ENCODE results near the gene DUSP9. TPM values are rescaled to one million over a fixed set of nuclear protein-coding genes. Genes with fewer than 3 reads are reported as not detected.

DUSP9 gene
- total and polyA plus RNA-seq, 10 of the 15 experiments (the other 5 are each of a cell fraction or from before 2014, with no cell fraction given): 0.10 TPM; not detected in 9

DNA sequence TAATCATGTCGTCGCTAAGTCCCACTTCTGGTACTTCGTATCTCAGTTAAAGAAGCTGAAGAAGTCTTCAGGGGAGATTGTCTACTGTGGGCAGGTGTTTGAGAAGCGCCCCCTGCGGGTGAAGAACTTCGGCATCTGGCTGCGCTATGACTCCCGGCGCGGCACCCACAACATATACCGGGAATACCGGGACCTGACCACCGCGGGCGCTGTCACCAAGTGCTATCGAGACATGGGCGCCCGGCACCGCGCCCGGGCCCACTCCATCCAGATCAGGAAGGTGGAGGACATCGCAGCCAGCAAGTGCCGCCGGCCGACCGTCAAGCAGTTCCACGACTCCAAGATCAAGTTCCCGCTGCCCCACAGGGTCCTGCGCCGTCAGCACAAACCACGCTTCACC lies 15.3 kb downstream of the DUSP9 start:
- intact Hi-C loops (cut with micrococcal nuclease; ENCODE audit: unreplicated experiment) (loop anchor here (5.0 kb wide), 1 partner anchor 720 kb away; no protein-coding TSS in a partner anchor), in situ Hi-C loops (cut with MboI) (no loop called here)
- WGBS (ENCODE audit: insufficient coverage, insufficient replicate concordance, low lambda C conversion rate, missing lambda C conversion rate): 24% methylated on average over 31 of the region's 31 CpGs
- no peaks in the 10 kb centered on the region for H3K4me1 ChIP-seq (ENCODE audit: control insufficient read depth, insufficient read depth, low read length)
- no peak for FAIRE-seq
- H3K27ac ChIP-seq (ENCODE audit: control insufficient read depth, insufficient read depth): no peak overlapping the region
- no peaks in the 10 kb centered on the region for H3K36me3 ChIP-seq (ENCODE audit: control insufficient read depth in 2 of 2, insufficient read depth in 2 of 2, low read length in 1 of 2)
- no TSS peak for BruUV-seq (replicated peaks)
- POLR2A ChIA-PET: interaction anchor here (0.6 kb wide), 1 partner anchor 18 kb away, joined by 4 read pairs; no protein-coding TSS in a partner anchor
- RAD21 ChIA-PET (ENCODE audit: unreplicated experiment): interaction anchor here (0.6 to 1.7 kb wide), 5 partner anchors 106 to 721 kb away, joined by 3 to 4 read pairs (median 4); no protein-coding TSS in a partner anchor
- H3K27me3 ChIP-seq (replicated peaks in 1 of 2; ENCODE audit: control insufficient read depth in 2 of 2, insufficient read depth in 2 of 2, low read length in 1 of 2): no peaks in the 10 kb centered on the region
- no peak overlapping the region for H3K4me3 ChIP-seq
- no peak overlapping the region for H3K9ac ChIP-seq (ENCODE audit: control insufficient read depth, insufficient read depth, low read length)
- DNase-seq (ENCODE audit: low read depth, low spot score): no peak
- ATAC-seq: no peak
- H3K79me2 ChIP-seq (ENCODE audit: control insufficient read depth, insufficient read depth, low read length): no peaks in the 10 kb centered on the region
- no peak overlapping the region for H2AFZ ChIP-seq (ENCODE audit: control insufficient read depth, low read depth, low read length)
- no peaks in the 10 kb centered on the region; the same call in 2 of the 3 replicates for H3K9me3 ChIP-seq (replicated peaks; ENCODE audit: control insufficient read depth, insufficient read depth, low read length)
- no peaks in the 10 kb centered on the region for H4K20me1 ChIP-seq (ENCODE audit: control insufficient read depth, insufficient read depth)
- H3K4me2 ChIP-seq (ENCODE audit: control insufficient read depth, insufficient read depth): no peak overlapping the region
- CTCF ChIA-PET: interaction anchor here (0.6 to 3.7 kb wide), 11 partner anchors 10 to 721 kb away, joined by 3 to 14 read pairs (median 3); no protein-coding TSS in a partner anchor
- SMC1A ChIA-PET (ENCODE audit: uncharacterized antibody, unreplicated experiment): interaction anchor here (1.0 to 1.2 kb wide), 2 partner anchors 26 to 720 kb away, joined by 3 read pairs; no protein-coding TSS in a partner anchor
- TF ChIP-seq, protein P1, sequence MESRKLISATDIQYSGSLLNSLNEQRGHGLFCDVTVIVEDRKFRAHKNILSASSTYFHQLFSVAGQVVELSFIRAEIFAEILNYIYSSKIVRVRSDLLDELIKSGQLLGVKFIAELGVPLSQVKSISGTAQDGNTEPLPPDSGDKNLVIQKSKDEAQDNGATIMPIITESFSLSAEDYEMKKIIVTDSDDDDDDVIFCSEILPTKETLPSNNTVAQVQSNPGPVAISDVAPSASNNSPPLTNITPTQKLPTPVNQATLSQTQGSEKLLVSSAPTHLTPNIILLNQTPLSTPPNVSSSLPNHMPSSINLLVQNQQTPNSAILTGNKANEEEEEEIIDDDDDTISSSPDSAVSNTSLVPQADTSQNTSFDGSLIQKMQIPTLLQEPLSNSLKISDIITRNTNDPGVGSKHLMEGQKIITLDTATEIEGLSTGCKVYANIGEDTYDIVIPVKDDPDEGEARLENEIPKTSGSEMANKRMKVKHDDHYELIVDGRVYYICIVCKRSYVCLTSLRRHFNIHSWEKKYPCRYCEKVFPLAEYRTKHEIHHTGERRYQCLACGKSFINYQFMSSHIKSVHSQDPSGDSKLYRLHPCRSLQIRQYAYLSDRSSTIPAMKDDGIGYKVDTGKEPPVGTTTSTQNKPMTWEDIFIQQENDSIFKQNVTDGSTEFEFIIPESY (IDR thresholded peaks at IDR 0.05): no peak
- TF ChIP-seq, protein P2, sequence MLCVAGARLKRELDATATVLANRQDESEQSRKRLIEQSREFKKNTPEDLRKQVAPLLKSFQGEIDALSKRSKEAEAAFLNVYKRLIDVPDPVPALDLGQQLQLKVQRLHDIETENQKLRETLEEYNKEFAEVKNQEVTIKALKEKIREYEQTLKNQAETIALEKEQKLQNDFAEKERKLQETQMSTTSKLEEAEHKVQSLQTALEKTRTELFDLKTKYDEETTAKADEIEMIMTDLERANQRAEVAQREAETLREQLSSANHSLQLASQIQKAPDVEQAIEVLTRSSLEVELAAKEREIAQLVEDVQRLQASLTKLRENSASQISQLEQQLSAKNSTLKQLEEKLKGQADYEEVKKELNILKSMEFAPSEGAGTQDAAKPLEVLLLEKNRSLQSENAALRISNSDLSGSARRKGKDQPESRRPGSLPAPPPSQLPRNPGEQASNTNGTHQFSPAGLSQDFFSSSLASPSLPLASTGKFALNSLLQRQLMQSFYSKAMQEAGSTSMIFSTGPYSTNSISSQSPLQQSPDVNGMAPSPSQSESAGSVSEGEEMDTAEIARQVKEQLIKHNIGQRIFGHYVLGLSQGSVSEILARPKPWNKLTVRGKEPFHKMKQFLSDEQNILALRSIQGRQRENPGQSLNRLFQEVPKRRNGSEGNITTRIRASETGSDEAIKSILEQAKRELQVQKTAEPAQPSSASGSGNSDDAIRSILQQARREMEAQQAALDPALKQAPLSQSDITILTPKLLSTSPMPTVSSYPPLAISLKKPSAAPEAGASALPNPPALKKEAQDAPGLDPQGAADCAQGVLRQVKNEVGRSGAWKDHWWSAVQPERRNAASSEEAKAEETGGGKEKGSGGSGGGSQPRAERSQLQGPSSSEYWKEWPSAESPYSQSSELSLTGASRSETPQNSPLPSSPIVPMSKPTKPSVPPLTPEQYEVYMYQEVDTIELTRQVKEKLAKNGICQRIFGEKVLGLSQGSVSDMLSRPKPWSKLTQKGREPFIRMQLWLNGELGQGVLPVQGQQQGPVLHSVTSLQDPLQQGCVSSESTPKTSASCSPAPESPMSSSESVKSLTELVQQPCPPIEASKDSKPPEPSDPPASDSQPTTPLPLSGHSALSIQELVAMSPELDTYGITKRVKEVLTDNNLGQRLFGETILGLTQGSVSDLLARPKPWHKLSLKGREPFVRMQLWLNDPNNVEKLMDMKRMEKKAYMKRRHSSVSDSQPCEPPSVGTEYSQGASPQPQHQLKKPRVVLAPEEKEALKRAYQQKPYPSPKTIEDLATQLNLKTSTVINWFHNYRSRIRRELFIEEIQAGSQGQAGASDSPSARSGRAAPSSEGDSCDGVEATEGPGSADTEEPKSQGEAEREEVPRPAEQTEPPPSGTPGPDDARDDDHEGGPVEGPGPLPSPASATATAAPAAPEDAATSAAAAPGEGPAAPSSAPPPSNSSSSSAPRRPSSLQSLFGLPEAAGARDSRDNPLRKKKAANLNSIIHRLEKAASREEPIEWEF (IDR thresholded peaks at IDR 0.05; ENCODE audit: insufficient replicate concordance, low read depth, low read length): no peak
- TF ChIP-seq, protein P3, sequence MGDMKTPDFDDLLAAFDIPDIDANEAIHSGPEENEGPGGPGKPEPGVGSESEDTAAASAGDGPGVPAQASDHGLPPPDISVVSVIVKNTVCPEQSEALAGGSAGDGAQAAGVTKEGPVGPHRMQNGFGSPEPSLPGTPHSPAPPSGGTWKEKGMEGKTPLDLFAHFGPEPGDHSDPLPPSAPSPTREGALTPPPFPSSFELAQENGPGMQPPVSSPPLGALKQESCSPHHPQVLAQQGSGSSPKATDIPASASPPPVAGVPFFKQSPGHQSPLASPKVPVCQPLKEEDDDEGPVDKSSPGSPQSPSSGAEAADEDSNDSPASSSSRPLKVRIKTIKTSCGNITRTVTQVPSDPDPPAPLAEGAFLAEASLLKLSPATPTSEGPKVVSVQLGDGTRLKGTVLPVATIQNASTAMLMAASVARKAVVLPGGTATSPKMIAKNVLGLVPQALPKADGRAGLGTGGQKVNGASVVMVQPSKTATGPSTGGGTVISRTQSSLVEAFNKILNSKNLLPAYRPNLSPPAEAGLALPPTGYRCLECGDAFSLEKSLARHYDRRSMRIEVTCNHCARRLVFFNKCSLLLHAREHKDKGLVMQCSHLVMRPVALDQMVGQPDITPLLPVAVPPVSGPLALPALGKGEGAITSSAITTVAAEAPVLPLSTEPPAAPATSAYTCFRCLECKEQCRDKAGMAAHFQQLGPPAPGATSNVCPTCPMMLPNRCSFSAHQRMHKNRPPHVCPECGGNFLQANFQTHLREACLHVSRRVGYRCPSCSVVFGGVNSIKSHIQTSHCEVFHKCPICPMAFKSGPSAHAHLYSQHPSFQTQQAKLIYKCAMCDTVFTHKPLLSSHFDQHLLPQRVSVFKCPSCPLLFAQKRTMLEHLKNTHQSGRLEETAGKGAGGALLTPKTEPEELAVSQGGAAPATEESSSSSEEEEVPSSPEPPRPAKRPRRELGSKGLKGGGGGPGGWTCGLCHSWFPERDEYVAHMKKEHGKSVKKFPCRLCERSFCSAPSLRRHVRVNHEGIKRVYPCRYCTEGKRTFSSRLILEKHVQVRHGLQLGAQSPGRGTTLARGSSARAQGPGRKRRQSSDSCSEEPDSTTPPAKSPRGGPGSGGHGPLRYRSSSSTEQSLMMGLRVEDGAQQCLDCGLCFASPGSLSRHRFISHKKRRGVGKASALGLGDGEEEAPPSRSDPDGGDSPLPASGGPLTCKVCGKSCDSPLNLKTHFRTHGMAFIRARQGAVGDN (IDR thresholded peaks at IDR 0.05): no peak
- TF ChIP-seq, protein P4, sequence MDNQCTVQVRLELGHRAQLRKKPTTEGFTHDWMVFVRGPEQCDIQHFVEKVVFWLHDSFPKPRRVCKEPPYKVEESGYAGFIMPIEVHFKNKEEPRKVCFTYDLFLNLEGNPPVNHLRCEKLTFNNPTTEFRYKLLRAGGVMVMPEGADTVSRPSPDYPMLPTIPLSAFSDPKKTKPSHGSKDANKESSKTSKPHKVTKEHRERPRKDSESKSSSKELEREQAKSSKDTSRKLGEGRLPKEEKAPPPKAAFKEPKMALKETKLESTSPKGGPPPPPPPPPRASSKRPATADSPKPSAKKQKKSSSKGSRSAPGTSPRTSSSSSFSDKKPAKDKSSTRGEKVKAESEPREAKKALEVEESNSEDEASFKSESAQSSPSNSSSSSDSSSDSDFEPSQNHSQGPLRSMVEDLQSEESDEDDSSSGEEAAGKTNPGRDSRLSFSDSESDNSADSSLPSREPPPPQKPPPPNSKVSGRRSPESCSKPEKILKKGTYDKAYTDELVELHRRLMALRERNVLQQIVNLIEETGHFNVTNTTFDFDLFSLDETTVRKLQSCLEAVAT (IDR thresholded peaks at IDR 0.05): no peak
- TF ChIP-seq NBN (IDR thresholded peaks at IDR 0.05): no peak
- TF ChIP-seq SMC3 (IDR thresholded peaks at IDR 0.05; ENCODE audit: borderline replicate concordance, low read length): peak; percentile 20; the same call in 1 of the 2 replicates
- TF ChIP-seq, protein P5, sequence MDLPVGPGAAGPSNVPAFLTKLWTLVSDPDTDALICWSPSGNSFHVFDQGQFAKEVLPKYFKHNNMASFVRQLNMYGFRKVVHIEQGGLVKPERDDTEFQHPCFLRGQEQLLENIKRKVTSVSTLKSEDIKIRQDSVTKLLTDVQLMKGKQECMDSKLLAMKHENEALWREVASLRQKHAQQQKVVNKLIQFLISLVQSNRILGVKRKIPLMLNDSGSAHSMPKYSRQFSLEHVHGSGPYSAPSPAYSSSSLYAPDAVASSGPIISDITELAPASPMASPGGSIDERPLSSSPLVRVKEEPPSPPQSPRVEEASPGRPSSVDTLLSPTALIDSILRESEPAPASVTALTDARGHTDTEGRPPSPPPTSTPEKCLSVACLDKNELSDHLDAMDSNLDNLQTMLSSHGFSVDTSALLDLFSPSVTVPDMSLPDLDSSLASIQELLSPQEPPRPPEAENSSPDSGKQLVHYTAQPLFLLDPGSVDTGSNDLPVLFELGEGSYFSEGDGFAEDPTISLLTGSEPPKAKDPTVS (IDR thresholded peaks at IDR 0.05; ENCODE audit: low read depth, low read length): no peak
- no peak for TF ChIP-seq MTA2 (IDR thresholded peaks at IDR 0.05; ENCODE audit: low read depth)

Data from GM12878 (cell line).